Stimulated activated naive B cell treated with anti-CD40 and anti-IgM and Interleukin-4, amounts not matched to agents 10 μg/mL and 1 μg/mL and 100 μg/mL, for 72 hours (primary cell): ENCODE measurements around the gene FIGNL2.

Experiments used
- ATAC-seq, 2 donors: fragments of 150-1000 bp; cut with Tn5 transposase; replicated peaks; 2 replicates each; pipeline ENCODE4 v1.10.0; 2021; ENCODE audit warnings: moderate library complexity in 1 of 2
- DNase-seq: peaks from one replicate; pipeline ENCODE4 v3.0.0; 2021
- H3K27ac Mint-ChIP-seq: one replicate; pipeline ENCODE4 v1.8.0; 2022; ENCODE audit warnings: mild to moderate bottlenecking, mixed read lengths
- H3K27me3 Mint-ChIP-seq, 2 donors: one replicate each; pipeline ENCODE4 v1.8.0; 2022; ENCODE audit warnings: mixed read lengths in 2 of 2
- H3K36me3 Mint-ChIP-seq, 2 donors: one replicate each; pipeline ENCODE4 v1.8.0; 2022; ENCODE audit warnings: mixed read lengths in 2 of 2, mild to moderate bottlenecking in 1 of 2
- H3K4me1 Mint-ChIP-seq, 2 donors: one replicate each; pipeline ENCODE4 v1.8.0; 2022; ENCODE audit warnings: mixed read lengths in 2 of 2, mild to moderate bottlenecking in 1 of 2
- H3K4me3 Mint-ChIP-seq, 2 donors: one replicate each; pipeline ENCODE4 v1.8.0; 2022; ENCODE audit warnings: mild to moderate bottlenecking in 2 of 2, mixed read lengths in 2 of 2, moderate library complexity in 1 of 2
- H3K9me3 Mint-ChIP-seq, 2 donors: one replicate each; pipeline ENCODE4 v1.8.0; 2022; ENCODE audit warnings: mixed read lengths in 2 of 2, mild to moderate bottlenecking in 1 of 2

Gene FIGNL2

GRCh38 chr12:51827925-51828818 is 20.3 kb downstream of the FIGNL2 start:
- ATAC-seq = peak; percentile 92 to 96
- Mint-ChIP-seq H3K9me3 (no peaks in the 10 kb centered on the region), H3K36me3 (peaks cover 0 to 3% of the 10 kb centered on the region in 2 donors), H3K27ac (no peak overlapping the region), H3K4me3 (peak overlapping the region in 1 of 2 donors; percentile 8), H3K4me1 (peaks cover 19 to 37% of the 10 kb centered on the region in 2 donors), H3K27me3 (peaks cover 26 to 42% of the 10 kb centered on the region in 2 donors)
- DNase-seq = peak; percentile 39

GRCh38 chr12:51826881-51827280 is 21.6 kb downstream of the FIGNL2 start:
- H3K9me3 Mint-ChIP-seq = no peaks in the 10 kb centered on the region
- no peak overlapping the region for H3K27ac Mint-ChIP-seq
- DNase-seq (no peak), ATAC-seq (no peak)
- no peak overlapping the region for H3K4me3 Mint-ChIP-seq
- peaks cover 11 to 29% of the 10 kb centered on the region in 2 donors for H3K4me1 Mint-ChIP-seq
- peaks cover 0 to 3% of the 10 kb centered on the region in 2 donors for H3K36me3 Mint-ChIP-seq
- peaks cover 15 to 30% of the 10 kb centered on the region in 2 donors for H3K27me3 Mint-ChIP-seq

GRCh38 chr12:51825216-51825615 is 23.3 kb downstream of the FIGNL2 start:
- no peak overlapping the region for H3K4me3 Mint-ChIP-seq
- H3K9me3 Mint-ChIP-seq = no peaks in the 10 kb centered on the region
- H3K36me3 Mint-ChIP-seq = peaks cover 0 to 3% of the 10 kb centered on the region in 2 donors
- peaks cover 11 to 19% of the 10 kb centered on the region in 2 donors for H3K27me3 Mint-ChIP-seq
- DNase-seq = no peak
- ATAC-seq = no peak
- H3K27ac Mint-ChIP-seq = no peak overlapping the region
- peaks cover 11 to 26% of the 10 kb centered on the region in 2 donors for H3K4me1 Mint-ChIP-seq

GRCh38 chr12:51823875-51824565 is 24.5 kb downstream of the FIGNL2 start:
- DNase-seq (no peak), ATAC-seq (no peak)
- Mint-ChIP-seq H3K4me3 (no peak overlapping the region), H3K36me3 (peaks cover 0 to 3% of the 10 kb centered on the region in 2 donors), H3K4me1 (peaks cover 15 to 34% of the 10 kb centered on the region in 2 donors), H3K27ac (no peak overlapping the region), H3K9me3 (no peaks in the 10 kb centered on the region), H3K27me3 (peaks cover 4 to 18% of the 10 kb centered on the region in 2 donors)

GRCh38 chr12:51822956-51823355 is 25.6 kb downstream of the FIGNL2 start:
- no peak for ATAC-seq
- peaks cover 8 to 26% of the 10 kb centered on the region in 2 donors for H3K4me1 Mint-ChIP-seq
- no peak for DNase-seq
- H3K27me3 Mint-ChIP-seq = peaks cover 0 to 19% of the 10 kb centered on the region in 2 donors
- no peaks in the 10 kb centered on the region for H3K9me3 Mint-ChIP-seq
- peaks cover 0 to 3% of the 10 kb centered on the region in 2 donors for H3K36me3 Mint-ChIP-seq
- no peak overlapping the region for H3K27ac Mint-ChIP-seq
- no peak overlapping the region for H3K4me3 Mint-ChIP-seq

- peak overlapping the region; percentile 57 to 62 for H3K4me3 Mint-ChIP-seq
- H3K27ac Mint-ChIP-seq = no peak overlapping the region
- H3K36me3 Mint-ChIP-seq = peaks cover 0 to 3% of the 10 kb centered on the region in 2 donors
- no peak for DNase-seq
- no peak for ATAC-seq
- peaks cover 4 to 21% of the 10 kb centered on the region in 2 donors for H3K4me1 Mint-ChIP-seq
- H3K9me3 Mint-ChIP-seq = no peaks in the 10 kb centered on the region
- peaks cover 5 to 26% of the 10 kb centered on the region in 2 donors for H3K27me3 Mint-ChIP-seq
Observed at GRCh38 chr12:51822261-51822616, 26.3 kb downstream of the FIGNL2 start.

- DNase-seq (no peak), ATAC-seq (peak; percentile 22 to 24)
- Mint-ChIP-seq H3K27me3 (peaks cover 9 to 31% of the 10 kb centered on the region in 2 donors), H3K27ac (no peak overlapping the region), H3K36me3 (peaks cover 0 to 3% of the 10 kb centered on the region in 2 donors), H3K9me3 (no peaks in the 10 kb centered on the region), H3K4me3 (peak overlapping the region; percentile 57 to 79), H3K4me1 (peaks cover 4 to 16% of the 10 kb centered on the region in 2 donors)
Observed at GRCh38 chr12:51821440-51822260, 26.9 kb downstream of the FIGNL2 start.

GRCh38 chr12:51820526-51821439 is 27.7 kb downstream of the FIGNL2 start:
- ATAC-seq = peak; percentile 82 to 85
- Mint-ChIP-seq H3K36me3 (no peaks in the 10 kb centered on the region), H3K27me3 (peaks cover 18 to 40% of the 10 kb centered on the region in 2 donors), H3K27ac (peak overlapping the region; percentile 20), H3K4me1 (peaks cover 4 to 15% of the 10 kb centered on the region in 2 donors), H3K4me3 (peak overlapping the region; percentile 60 to 79), H3K9me3 (no peaks in the 10 kb centered on the region)
- peak; percentile 66 for DNase-seq

- Mint-ChIP-seq H3K27ac (peak overlapping the region; percentile 4), H3K4me1 (peaks cover 6 to 23% of the 10 kb centered on the region in 2 donors), H3K4me3 (peak overlapping the region; percentile 60 to 79), H3K27me3 (peaks cover 26 to 48% of the 10 kb centered on the region in 2 donors), H3K36me3 (peaks cover 0 to 5% of the 10 kb centered on the region in 2 donors), H3K9me3 (no peaks in the 10 kb centered on the region)
- ATAC-seq (no peak), DNase-seq (no peak)
Observed at GRCh38 chr12:51819736-51820525, 28.6 kb downstream of the FIGNL2 start.

- Mint-ChIP-seq H3K4me1 (peaks cover 6 to 22% of the 10 kb centered on the region in 2 donors), H3K36me3 (peaks cover 0 to 5% of the 10 kb centered on the region in 2 donors), H3K27me3 (peaks cover 27 to 52% of the 10 kb centered on the region in 2 donors), H3K9me3 (no peaks in the 10 kb centered on the region), H3K27ac (no peak overlapping the region), H3K4me3 (no peak overlapping the region)
- ATAC-seq (no peak), DNase-seq (no peak)
Observed at GRCh38 chr12:51818566-51819300, 29.8 kb downstream of the FIGNL2 start.

GRCh38 chr12:51818086-51818485 is 30.4 kb downstream of the FIGNL2 start:
- no peak for ATAC-seq

More at GRCh38 chr12:51818086-51818485, 30.4 kb downstream of the FIGNL2 start:
- H3K4me1 Mint-ChIP-seq = peaks cover 6 to 18% of the 10 kb centered on the region in 2 donors
- no peaks in the 10 kb centered on the region for H3K9me3 Mint-ChIP-seq
- H3K36me3 Mint-ChIP-seq = peaks cover 0 to 5% of the 10 kb centered on the region in 2 donors
- no peak for DNase-seq
- H3K4me3 Mint-ChIP-seq = no peak overlapping the region
- H3K27me3 Mint-ChIP-seq = peaks cover 27 to 55% of the 10 kb centered on the region in 2 donors
- H3K27ac Mint-ChIP-seq = no peak overlapping the region
